C4-2B (cell line): Measurements from ENCODE around the gene ACBD3.

Source experiments
- ZFX ChIP-seq: fragments of 450-650 bp; IDR thresholded peaks from 2 replicates; pipeline ENCODE4 v1.6.1; 2017
- TF ChIP-seq, protein P1 (sequence below): fragments of 450-650 bp; conservative IDR thresholded peaks from 2 replicates; pipeline ENCODE4 v1.5.1; 2017; ENCODE audit warnings: mild to moderate bottlenecking

DNA sequence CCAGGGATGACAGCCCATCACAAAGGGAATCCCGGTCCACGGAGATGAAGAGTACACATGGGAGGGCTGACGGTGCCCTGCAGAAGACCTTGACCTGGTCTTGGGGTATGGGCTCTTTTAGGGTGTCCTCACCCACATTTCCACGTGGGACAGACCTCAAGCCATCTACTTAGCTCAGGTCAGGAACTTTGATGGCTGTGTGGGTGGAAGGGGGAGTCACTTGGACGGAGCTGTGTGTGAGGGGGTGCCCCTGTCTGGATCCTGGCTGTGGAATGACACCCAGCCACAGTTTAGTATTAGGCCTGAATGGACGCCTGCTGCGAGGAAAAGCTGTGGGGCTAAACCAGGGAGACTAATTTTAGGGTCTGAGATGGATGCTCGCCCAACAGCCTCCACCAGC is 26.0 kb upstream of the ACBD3 start:
- TF ChIP-seq, protein P1, sequence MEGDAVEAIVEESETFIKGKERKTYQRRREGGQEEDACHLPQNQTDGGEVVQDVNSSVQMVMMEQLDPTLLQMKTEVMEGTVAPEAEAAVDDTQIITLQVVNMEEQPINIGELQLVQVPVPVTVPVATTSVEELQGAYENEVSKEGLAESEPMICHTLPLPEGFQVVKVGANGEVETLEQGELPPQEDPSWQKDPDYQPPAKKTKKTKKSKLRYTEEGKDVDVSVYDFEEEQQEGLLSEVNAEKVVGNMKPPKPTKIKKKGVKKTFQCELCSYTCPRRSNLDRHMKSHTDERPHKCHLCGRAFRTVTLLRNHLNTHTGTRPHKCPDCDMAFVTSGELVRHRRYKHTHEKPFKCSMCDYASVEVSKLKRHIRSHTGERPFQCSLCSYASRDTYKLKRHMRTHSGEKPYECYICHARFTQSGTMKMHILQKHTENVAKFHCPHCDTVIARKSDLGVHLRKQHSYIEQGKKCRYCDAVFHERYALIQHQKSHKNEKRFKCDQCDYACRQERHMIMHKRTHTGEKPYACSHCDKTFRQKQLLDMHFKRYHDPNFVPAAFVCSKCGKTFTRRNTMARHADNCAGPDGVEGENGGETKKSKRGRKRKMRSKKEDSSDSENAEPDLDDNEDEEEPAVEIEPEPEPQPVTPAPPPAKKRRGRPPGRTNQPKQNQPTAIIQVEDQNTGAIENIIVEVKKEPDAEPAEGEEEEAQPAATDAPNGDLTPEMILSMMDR: no peak
- TF ChIP-seq ZFX: no peak
